CMK (cell line): Measurements from ENCODE around the gene ITGBL1.
"Not testable (repeated sequence)": the region's sequence is repeated elsewhere in the genome, so short reads cannot be mapped to it uniquely, and the experiment has no call there.

Source experiments
- DNase-seq: peaks from one replicate; pipeline ENCODE4 v3.0.0-alpha.2; 2010; ENCODE audit warnings: low read depth

Gene ITGBL1

GRCh38 chr13:101512650-101513049 lies 60.2 kb downstream of the ITGBL1 start:
- DNase-seq = no peak

GRCh38 chr13:101514100-101514499 lies 61.6 kb downstream of the ITGBL1 start:
- DNase-seq = no peak

GRCh38 chr13:101514695-101515275 lies 62.3 kb downstream of the ITGBL1 start:
- DNase-seq = peak; percentile 12

GRCh38 chr13:101515504-101515903 lies 63.0 kb downstream of the ITGBL1 start:
- no peak for DNase-seq

- no peak for DNase-seq
Observed at GRCh38 chr13:101516262-101516661, 63.8 kb downstream of the ITGBL1 start.

GRCh38 chr13:101520672-101521071 lies 68.2 kb downstream of the ITGBL1 start:
- DNase-seq = no peak

- no peak for DNase-seq
Observed at GRCh38 chr13:101521371-101521770, 68.9 kb downstream of the ITGBL1 start.

GRCh38 chr13:101522607-101523006 lies 70.1 kb downstream of the ITGBL1 start:
- DNase-seq = no peak

GRCh38 chr13:101523154-101524131 lies 71.0 kb downstream of the ITGBL1 start:
- no peak for DNase-seq

GRCh38 chr13:101527130-101527529 lies 74.7 kb downstream of the ITGBL1 start:
- no peak for DNase-seq

GRCh38 chr13:101529422-101529821 lies 76.9 kb downstream of the ITGBL1 start:
- no peak for DNase-seq

GRCh38 chr13:101530293-101530692 lies 77.8 kb downstream of the ITGBL1 start:
- DNase-seq = no peak

GRCh38 chr13:101535192-101535746 lies 82.8 kb downstream of the ITGBL1 start:
- no peak for DNase-seq

GRCh38 chr13:101536079-101536478 lies 83.6 kb downstream of the ITGBL1 start:
- no peak for DNase-seq

- not testable (repeated sequence) for DNase-seq
Observed at GRCh38 chr13:101544544-101544943, 92.1 kb downstream of the ITGBL1 start.

GRCh38 chr13:101544979-101545378 lies 92.5 kb downstream of the ITGBL1 start:
- no peak for DNase-seq

GRCh38 chr13:101545521-101545920 lies 93.0 kb downstream of the ITGBL1 start:
- no peak for DNase-seq

GRCh38 chr13:101552286-101552685 lies 99.8 kb downstream of the ITGBL1 start:
- DNase-seq = no peak

- DNase-seq = no peak
Observed at GRCh38 chr13:101552786-101553185, 100.3 kb downstream of the ITGBL1 start.

- no peak for DNase-seq
Observed at GRCh38 chr13:101554420-101555125, 102.1 kb downstream of the ITGBL1 start.

GRCh38 chr13:101555610-101556009 lies 103.1 kb downstream of the ITGBL1 start:
- peak; percentile 39 for DNase-seq

- DNase-seq = no peak
Observed at GRCh38 chr13:101556676-101557123, 104.2 kb downstream of the ITGBL1 start.
